ENCODE data around the gene USP5. TPM values are rescaled to one million over a fixed set of nuclear protein-coding genes. Genes with fewer than 3 reads are reported as not detected.
"Not testable (repeated sequence)": the region's sequence is repeated elsewhere in the genome, so short reads cannot be mapped to it uniquely, and the experiment has no call there.

USP5 gene
- total RNA-seq, 2 donors from 2014 or later: 54.3 to 62.7 TPM

DNA sequence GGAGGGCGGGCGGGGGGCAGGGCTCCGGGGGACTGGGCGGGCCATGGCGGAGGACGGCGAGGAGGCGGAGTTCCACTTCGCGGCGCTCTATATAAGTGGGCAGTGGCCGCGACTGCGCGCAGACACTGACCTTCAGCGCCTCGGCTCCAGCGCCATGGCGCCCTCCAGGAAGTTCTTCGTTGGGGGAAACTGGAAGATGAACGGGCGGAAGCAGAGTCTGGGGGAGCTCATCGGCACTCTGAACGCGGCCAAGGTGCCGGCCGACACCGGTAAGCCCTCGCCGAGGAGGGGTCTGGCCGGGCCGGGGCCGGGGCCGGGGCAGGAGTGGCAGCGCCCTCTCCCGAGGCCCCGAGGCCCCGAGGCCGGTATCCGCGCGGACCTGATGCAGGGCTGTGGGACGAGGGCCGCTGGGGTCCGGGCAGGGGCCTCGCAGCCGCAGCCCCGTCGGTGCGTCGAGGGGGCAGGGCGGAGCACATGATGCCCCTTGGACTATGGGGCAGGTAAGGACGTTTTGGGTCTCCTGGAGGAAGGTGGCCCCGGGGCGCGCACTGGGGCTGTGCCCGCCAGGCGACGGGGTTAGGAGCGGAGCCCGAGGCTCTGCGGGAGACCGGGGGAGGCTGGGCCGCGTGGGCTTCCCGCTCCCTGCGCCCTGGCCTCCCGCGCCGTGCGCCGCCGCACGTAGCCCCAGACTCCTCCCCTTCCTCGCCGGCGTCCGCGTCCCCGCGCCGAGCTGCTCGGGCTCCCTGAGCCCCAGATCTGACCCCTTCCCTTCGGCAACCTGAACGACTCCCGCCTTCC lies 15.7 kb downstream of the USP5 start, which contains the start of gene TPI1:
TSS of gene TPI1 (plus strand) at position 119 of the 798 bp plus-strand sequence. CDS start at position 155, 36 bp downstream.
- ATAC-seq (ENCODE audit: insufficient number of reproducible peaks, low FRiP score, low read depth): peak; percentile 81

DNA sequence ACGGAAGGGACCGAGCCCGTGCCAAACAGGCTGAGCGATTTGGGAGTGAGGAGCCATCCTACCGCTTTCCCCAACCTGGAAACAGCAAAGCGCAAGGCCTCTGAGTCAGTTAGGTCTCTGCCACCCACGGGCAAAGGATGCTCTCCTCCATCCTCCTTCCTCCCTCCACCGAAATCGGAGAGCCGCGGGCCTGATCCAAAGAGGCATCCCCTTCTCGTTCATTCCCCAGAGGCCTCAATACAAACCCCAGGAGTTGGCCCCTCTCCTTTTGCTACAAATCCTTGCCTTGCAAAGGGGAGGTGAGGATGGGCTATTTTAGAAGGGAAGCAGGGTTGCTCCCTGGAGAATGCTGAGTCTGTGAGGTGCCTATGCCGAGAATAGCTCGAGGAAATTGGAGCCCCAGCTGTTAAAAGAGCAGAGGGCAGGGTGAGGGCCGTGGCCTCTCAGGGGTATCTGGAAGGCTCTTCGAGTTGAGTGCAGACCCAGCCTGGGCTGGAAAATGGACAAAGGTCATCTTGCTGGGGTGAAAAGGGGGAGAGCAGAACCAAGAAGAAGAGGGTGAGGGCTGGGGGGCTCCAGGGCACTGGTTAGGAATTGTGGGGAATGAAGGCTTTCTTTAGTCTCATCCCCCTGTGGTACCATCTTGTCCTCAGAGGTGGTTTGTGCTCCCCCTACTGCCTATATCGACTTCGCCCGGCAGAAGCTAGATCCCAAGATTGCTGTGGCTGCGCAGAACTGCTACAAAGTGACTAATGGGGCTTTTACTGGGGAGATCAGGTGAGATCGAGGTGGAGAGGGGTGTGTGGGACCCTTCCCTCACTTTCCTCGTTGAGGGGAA lies 16.5 kb downstream of the USP5 start:
- Histone ChIP-seq H3K4me3 (peak overlapping the region; percentile 99), H3K9me3 (no peaks in the 10 kb centered on the region), H3K36me3 (peaks cover 22% of the 10 kb centered on the region), H3K27me3 (replicated peaks; ENCODE audit: insufficient read depth) (no peaks in the 10 kb centered on the region), H3K4me1 (ENCODE audit: control insufficient read depth in 1 of 2, low read depth in 2 of 2) (peaks cover 28 to 44% of the 10 kb centered on the region in 2 donors), H3K27ac (peak overlapping the region; percentile 88 to 98)
- no peak for DNase-seq (ENCODE audit: low spot score)
- TF ChIP-seq, protein P1, sequence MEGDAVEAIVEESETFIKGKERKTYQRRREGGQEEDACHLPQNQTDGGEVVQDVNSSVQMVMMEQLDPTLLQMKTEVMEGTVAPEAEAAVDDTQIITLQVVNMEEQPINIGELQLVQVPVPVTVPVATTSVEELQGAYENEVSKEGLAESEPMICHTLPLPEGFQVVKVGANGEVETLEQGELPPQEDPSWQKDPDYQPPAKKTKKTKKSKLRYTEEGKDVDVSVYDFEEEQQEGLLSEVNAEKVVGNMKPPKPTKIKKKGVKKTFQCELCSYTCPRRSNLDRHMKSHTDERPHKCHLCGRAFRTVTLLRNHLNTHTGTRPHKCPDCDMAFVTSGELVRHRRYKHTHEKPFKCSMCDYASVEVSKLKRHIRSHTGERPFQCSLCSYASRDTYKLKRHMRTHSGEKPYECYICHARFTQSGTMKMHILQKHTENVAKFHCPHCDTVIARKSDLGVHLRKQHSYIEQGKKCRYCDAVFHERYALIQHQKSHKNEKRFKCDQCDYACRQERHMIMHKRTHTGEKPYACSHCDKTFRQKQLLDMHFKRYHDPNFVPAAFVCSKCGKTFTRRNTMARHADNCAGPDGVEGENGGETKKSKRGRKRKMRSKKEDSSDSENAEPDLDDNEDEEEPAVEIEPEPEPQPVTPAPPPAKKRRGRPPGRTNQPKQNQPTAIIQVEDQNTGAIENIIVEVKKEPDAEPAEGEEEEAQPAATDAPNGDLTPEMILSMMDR (IDR thresholded peaks at IDR 0.05): no peak
- no peak for ATAC-seq (ENCODE audit: insufficient number of reproducible peaks, low FRiP score, low read depth)

More for the DNA sequence above, 15.7 kb downstream of the USP5 start, which contains the start of gene TPI1:
- H3K27me3 ChIP-seq (replicated peaks; ENCODE audit: insufficient read depth): no peaks in the 10 kb centered on the region
- TF ChIP-seq, protein P1 (IDR thresholded peaks at IDR 0.05): no peak
- no peaks in the 10 kb centered on the region for H3K9me3 ChIP-seq
- DNase-seq (ENCODE audit: low spot score): no peak
- H3K27ac ChIP-seq: peak within 1 kb of the TSS; percentile 97 to 98
- H3K4me3 ChIP-seq: peak within 1 kb of the TSS; percentile 99
- peaks cover 28 to 44% of the 10 kb centered on the region in 2 donors for H3K4me1 ChIP-seq (ENCODE audit: control insufficient read depth in 1 of 2, low read depth in 2 of 2)
- peaks cover 29% of the 10 kb centered on the region for H3K36me3 ChIP-seq

DNA sequence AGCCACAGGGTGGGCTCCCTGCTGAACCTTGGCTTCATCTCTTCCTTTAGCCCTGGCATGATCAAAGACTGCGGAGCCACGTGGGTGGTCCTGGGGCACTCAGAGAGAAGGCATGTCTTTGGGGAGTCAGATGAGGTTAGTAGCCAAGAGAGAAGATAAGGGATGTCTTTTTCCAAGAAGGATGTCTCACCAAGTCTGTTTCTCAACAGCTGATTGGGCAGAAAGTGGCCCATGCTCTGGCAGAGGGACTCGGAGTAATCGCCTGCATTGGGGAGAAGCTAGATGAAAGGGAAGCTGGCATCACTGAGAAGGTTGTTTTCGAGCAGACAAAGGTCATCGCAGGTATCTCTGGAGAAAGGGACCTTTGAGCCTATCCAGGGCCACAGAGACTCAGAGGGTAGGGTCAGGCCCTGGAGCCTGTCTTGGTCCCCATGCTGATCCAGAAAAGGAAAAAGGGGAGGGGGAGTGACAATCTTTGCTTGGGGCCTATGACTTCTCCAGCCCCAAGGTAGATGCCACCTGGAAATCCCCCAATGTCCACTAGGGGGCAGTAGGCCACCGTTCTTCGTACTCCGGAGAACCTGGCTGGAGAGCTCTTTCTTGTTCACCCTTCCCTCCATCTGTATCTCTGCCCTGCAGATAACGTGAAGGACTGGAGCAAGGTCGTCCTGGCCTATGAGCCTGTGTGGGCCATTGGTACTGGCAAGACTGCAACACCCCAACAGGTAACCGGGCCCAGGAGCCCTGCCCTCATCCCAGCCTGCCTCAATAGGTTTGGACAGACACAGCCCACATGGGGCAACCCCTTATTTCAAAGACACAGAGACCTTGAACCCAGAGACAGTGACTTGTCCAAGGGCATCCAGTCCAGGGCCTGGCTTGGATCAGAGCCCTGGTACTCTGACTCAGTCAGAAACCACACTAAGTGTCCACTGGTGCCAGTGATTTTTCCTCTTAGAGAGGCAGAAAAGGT lies 17.4 kb downstream of the USP5 start:
- ATAC-seq (ENCODE audit: insufficient number of reproducible peaks, low FRiP score, low read depth) (no peak), DNase-seq (ENCODE audit: low spot score) (no peak)
- peaks cover 13% of the 10 kb centered on the region for H3K36me3 ChIP-seq
- peak overlapping the region; percentile 99 for H3K4me3 ChIP-seq
- H3K9me3 ChIP-seq: no peaks in the 10 kb centered on the region
- H3K27ac ChIP-seq: peak overlapping the region; percentile 30 to 98
- H3K4me1 ChIP-seq (ENCODE audit: control insufficient read depth in 1 of 2, low read depth in 2 of 2): peaks cover 33 to 46% of the 10 kb centered on the region in 2 donors
- H3K27me3 ChIP-seq (replicated peaks; ENCODE audit: insufficient read depth): no peaks in the 10 kb centered on the region
- TF ChIP-seq, protein P1 (IDR thresholded peaks at IDR 0.05): peak; percentile 95

DNA sequence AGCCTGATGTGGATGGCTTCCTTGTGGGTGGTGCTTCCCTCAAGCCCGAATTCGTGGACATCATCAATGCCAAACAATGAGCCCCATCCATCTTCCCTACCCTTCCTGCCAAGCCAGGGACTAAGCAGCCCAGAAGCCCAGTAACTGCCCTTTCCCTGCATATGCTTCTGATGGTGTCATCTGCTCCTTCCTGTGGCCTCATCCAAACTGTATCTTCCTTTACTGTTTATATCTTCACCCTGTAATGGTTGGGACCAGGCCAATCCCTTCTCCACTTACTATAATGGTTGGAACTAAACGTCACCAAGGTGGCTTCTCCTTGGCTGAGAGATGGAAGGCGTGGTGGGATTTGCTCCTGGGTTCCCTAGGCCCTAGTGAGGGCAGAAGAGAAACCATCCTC lies 18.4 kb downstream of the USP5 start:
- ATAC-seq (ENCODE audit: insufficient number of reproducible peaks, low FRiP score, low read depth); DNase-seq (ENCODE audit: low spot score); H3K27me3 ChIP-seq (replicated peaks; ENCODE audit: insufficient read depth); H3K9me3 ChIP-seq; H3K27ac ChIP-seq; H3K4me3 ChIP-seq: not testable (repeated sequence)
- Histone ChIP-seq H3K4me1 (ENCODE audit: control insufficient read depth in 1 of 2, low read depth in 2 of 2) (peaks cover 33 to 50% of the 10 kb centered on the region in 2 donors), H3K36me3 (peaks cover 11% of the 10 kb centered on the region)
